ENCODE data around the gene RGS10.
"Not testable (repeated sequence)": the region's sequence is repeated elsewhere in the genome, so short reads cannot be mapped to it uniquely, and the experiment has no call there.

RGS10 gene

GRCh38 chr10:119542357-119542987 lies at the start of gene RGS10:
Gene RGS10 (minus strand): TSS chr10:119542719. CDS start chr10:119542638, 81 bp downstream.
- DNase-seq (ENCODE audit: low read depth), result peak; percentile 66

GRCh38 chr10:119588071-119588470 lies 45.6 kb upstream of the RGS10 start:
- no peak for DNase-seq (ENCODE audit: low read depth)

- DNase-seq (ENCODE audit: low read depth), result no peak
Measured at GRCh38 chr10:119578355-119578754, 35.8 kb upstream of the RGS10 start.

GRCh38 chr10:119575991-119576390 lies 33.5 kb upstream of the RGS10 start:
- DNase-seq (ENCODE audit: low read depth), result no peak

- peak; percentile 8 for DNase-seq (ENCODE audit: low read depth)
Measured at GRCh38 chr10:119575506-119575905, 33.0 kb upstream of the RGS10 start.

- no peak for DNase-seq (ENCODE audit: low read depth)
Measured at GRCh38 chr10:119567978-119568377, 25.5 kb upstream of the RGS10 start.

GRCh38 chr10:119562097-119562496 lies 19.6 kb upstream of the RGS10 start:
- no peak for DNase-seq (ENCODE audit: low read depth)

- DNase-seq (ENCODE audit: low read depth), result not testable (repeated sequence)
Measured at GRCh38 chr10:119559511-119559910, 17.0 kb upstream of the RGS10 start.

GRCh38 chr10:119556081-119556480 lies 13.6 kb upstream of the RGS10 start:
- DNase-seq (ENCODE audit: low read depth), result not testable (repeated sequence)

- no peak for DNase-seq (ENCODE audit: low read depth)
Measured at GRCh38 chr10:119555178-119555784, 12.8 kb upstream of the RGS10 start.

- no peak for DNase-seq (ENCODE audit: low read depth)
Measured at GRCh38 chr10:119550827-119551226, 8.3 kb upstream of the RGS10 start.

GRCh38 chr10:119549247-119549999 lies 6.9 kb upstream of the RGS10 start:
- no peak for DNase-seq (ENCODE audit: low read depth)

GRCh38 chr10:119546009-119546408 lies 3.5 kb upstream of the RGS10 start:
- no peak for DNase-seq (ENCODE audit: low read depth)

- DNase-seq (ENCODE audit: low read depth), result no peak
Measured at GRCh38 chr10:119545310-119545709, 2.8 kb upstream of the RGS10 start.

GRCh38 chr10:119543814-119544642 lies 1.5 kb upstream of the RGS10 start:
- no peak for DNase-seq (ENCODE audit: low read depth)

GRCh38 chr10:119542988-119543813 lies 682 bp upstream of the RGS10 start:
- peak; percentile 39 for DNase-seq (ENCODE audit: low read depth)

- DNase-seq (ENCODE audit: low read depth), result no peak
Measured at GRCh38 chr10:119541459-119542356, 811 bp downstream of the RGS10 start.

GRCh38 chr10:119541046-119541445 lies 1.5 kb downstream of the RGS10 start:
- no peak for DNase-seq (ENCODE audit: low read depth)

- no peak for DNase-seq (ENCODE audit: low read depth)
Measured at GRCh38 chr10:119540038-119540437, 2.5 kb downstream of the RGS10 start.

GRCh38 chr10:119539359-119539825 lies 3.1 kb downstream of the RGS10 start:
- DNase-seq (ENCODE audit: low read depth), result no peak
